Measurements from ENCODE around the gene ERCC4.

GRCh38 chr16:13923703-13924298 is 3.8 kb downstream of the ERCC4 start:
- TF ChIP-seq CTCF (IDR thresholded peaks at IDR 0.05; ENCODE audit: insufficient read depth, low read depth, low read length): peak; percentile 43
- no peak for TF ChIP-seq EZH2 (IDR thresholded peaks at IDR 0.05; ENCODE audit: insufficient read depth, low read length)
